ENCODE data around the gene MSLN.

DNA sequence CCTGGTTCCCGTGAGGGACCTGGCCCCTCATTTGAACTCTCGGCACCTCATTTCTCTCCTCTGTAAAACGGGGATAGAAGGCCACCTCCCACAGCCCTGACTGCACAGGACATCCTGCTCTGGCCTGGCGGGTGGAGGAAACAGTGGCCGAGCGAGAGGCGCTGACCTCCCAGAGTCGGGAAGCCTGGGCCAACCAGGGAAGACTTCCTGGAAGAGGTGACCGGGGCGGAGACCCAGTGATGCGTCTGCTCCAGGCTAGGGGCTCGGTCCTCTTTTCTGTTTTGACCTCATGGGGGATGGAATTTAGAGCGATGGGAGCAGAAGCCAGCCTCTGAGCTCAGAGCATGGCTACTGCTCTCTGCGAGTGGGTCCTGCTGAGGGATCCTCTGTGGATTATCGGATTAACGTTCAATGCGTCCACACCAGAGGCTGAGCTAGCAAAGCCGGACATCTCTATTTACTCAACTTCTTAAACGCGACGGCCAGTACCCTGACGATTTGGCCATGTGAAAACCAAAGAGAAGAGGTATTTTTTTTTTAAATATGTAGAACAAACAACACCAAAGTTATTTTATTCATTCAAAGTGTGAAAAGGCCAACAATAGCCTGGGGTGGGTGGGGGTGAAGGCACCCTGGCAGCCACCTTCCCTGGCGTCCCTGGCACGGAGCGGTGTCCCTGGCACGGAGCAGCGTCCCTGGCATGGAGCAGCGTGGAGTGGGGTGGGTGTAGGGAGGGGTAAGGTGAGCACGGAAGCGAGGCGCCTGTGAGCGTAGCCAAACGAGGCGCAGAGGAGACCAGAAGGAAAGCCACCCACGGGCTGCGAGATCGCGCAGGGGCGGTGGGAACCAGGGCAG is 9.2 kb upstream of the MSLN start:
- TF ChIP-seq, protein P1, sequence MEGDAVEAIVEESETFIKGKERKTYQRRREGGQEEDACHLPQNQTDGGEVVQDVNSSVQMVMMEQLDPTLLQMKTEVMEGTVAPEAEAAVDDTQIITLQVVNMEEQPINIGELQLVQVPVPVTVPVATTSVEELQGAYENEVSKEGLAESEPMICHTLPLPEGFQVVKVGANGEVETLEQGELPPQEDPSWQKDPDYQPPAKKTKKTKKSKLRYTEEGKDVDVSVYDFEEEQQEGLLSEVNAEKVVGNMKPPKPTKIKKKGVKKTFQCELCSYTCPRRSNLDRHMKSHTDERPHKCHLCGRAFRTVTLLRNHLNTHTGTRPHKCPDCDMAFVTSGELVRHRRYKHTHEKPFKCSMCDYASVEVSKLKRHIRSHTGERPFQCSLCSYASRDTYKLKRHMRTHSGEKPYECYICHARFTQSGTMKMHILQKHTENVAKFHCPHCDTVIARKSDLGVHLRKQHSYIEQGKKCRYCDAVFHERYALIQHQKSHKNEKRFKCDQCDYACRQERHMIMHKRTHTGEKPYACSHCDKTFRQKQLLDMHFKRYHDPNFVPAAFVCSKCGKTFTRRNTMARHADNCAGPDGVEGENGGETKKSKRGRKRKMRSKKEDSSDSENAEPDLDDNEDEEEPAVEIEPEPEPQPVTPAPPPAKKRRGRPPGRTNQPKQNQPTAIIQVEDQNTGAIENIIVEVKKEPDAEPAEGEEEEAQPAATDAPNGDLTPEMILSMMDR (IDR thresholded peaks at IDR 0.05) = no peak
- no peak for TF ChIP-seq POLR2A (IDR thresholded peaks at IDR 0.05)

Measured in lower leg skin (tissue), 3 donors.